MCF 10A (cell line): ENCODE results near the gene ECHS1. TPM values are rescaled to one million over a fixed set of nuclear protein-coding genes. Genes with fewer than 3 reads are reported as not detected.

Experiments
- BruUV-seq: library from RNA; stranded (reverse); fragments of 400-500 nt; replicated peaks from 2 replicates; lab custom pipeline; 2021; lab: Mats Ljungman, UMichigan
- CTCF ChIA-PET: fragments of 300-600 bp; sonication (Branson Sonifier 250); formaldehyde crosslinking; extraction: SDS; loops from one replicate; lab custom pipeline; 2021; ENCODE audit warnings: antibody characterized with exemption, inconsistent platforms; lab: Yijun Ruan, JAX
- POLR2A ChIA-PET: fragments of 300-600, 350-650 bp; sonication (Branson Sonifier 250); formaldehyde crosslinking; extraction: SDS; loops from one replicate; lab custom pipeline; 2020; ENCODE audit warnings: antibody characterized with exemption, inconsistent platforms; lab: Yijun Ruan, JAX
- DNase-seq: peaks from one replicate; pipeline ENCODE4 v3.0.0-alpha.2; 2018; ENCODE audit not compliant: unreplicated experiment
- H3K27ac Mint-ChIP-seq: one replicate; pipeline ENCODE4 v1.8.0; 2022; ENCODE audit warnings: mild to moderate bottlenecking, low read depth, mixed read lengths; ENCODE audit not compliant: unreplicated experiment
- H3K27me3 Mint-ChIP-seq: one replicate; pipeline ENCODE4 v1.8.0; 2022; ENCODE audit warnings: mixed read lengths; ENCODE audit not compliant: insufficient read depth, unreplicated experiment
- H3K36me3 Mint-ChIP-seq: one replicate; pipeline ENCODE4 v1.8.0; 2022; ENCODE audit warnings: mild to moderate bottlenecking, moderate library complexity, mixed read lengths; ENCODE audit not compliant: insufficient read depth, unreplicated experiment
- H3K4me1 Mint-ChIP-seq: one replicate; pipeline ENCODE4 v1.8.0; 2022; ENCODE audit warnings: mixed read lengths; ENCODE audit not compliant: insufficient read depth, unreplicated experiment
- H3K4me3 Mint-ChIP-seq: one replicate; pipeline ENCODE4 v1.8.0; 2022; ENCODE audit warnings: mild to moderate bottlenecking, moderate library complexity, mixed read lengths; ENCODE audit not compliant: unreplicated experiment
- H3K9me3 Mint-ChIP-seq: one replicate; pipeline ENCODE4 v1.8.0; 2022; ENCODE audit warnings: mixed read lengths; ENCODE audit not compliant: unreplicated experiment
- CTCF ChIP-seq: fragments of 200-600 bp; IDR thresholded peaks from one replicate; pipeline ENCODE4 v1.8.0; 2022; ENCODE audit warnings: antibody characterized with exemption, mild to moderate bottlenecking; ENCODE audit not compliant: unreplicated experiment
- intact Hi-C: fragments of 100-400 bp; cut with micrococcal nuclease; formaldehyde crosslinking; loops from 2 replicates; pipeline ENCODE4 v1.14.1; 2022
- total RNA-seq: library from RNA; stranded (reverse); gene quantifications from 2 replicates; pipeline ENCODE4 v1.2.3, GENCODE V29; 2022

Gene ECHS1
- total RNA-seq, 1 experiment from 2014 or later, result 82.7 TPM

- POLR2A ChIA-PET, result no interaction called here
- H3K27me3 Mint-ChIP-seq, result peaks cover 56% of the 10 kb centered on the region
- no peaks in the 10 kb centered on the region for H3K36me3 Mint-ChIP-seq
- intact Hi-C loops, result loop anchor here (2.0 to 10.0 kb wide), 4 partner anchors 66 to 494 kb away; partner anchors contain the start of gene MTG1
- no peak overlapping the region for H3K27ac Mint-ChIP-seq
- BruUV-seq, result no TSS peak
- CTCF ChIA-PET, result interaction anchor here (0.5 to 4.3 kb wide), 50 partner anchors 8 to 1415 kb away, joined by 3 to 29 read pairs (median 4); partner anchors contain the start of gene PRAP1
- no peak for DNase-seq
- no peaks in the 10 kb centered on the region for H3K9me3 Mint-ChIP-seq
- no peak overlapping the region for H3K4me3 Mint-ChIP-seq
- H3K4me1 Mint-ChIP-seq, result peaks cover 5% of the 10 kb centered on the region
- TF ChIP-seq CTCF, result no peak
Measured at GRCh38 chr10:133328358-133329343, 44.5 kb downstream of the ECHS1 start.

- H3K4me1 Mint-ChIP-seq, result peaks cover 5% of the 10 kb centered on the region
- CTCF ChIA-PET, result interaction anchor here (0.7 to 4.3 kb wide), 4 partner anchors 13 to 281 kb away, joined by 3 to 29 read pairs (median 4); no protein-coding TSS in a partner anchor
- TF ChIP-seq CTCF, result no peak
Measured at GRCh38 chr10:133327651-133328357, 45.4 kb downstream of the ECHS1 start.

GRCh38 chr10:133326745-133327650 lies 46.2 kb downstream of the ECHS1 start:
- ChIA-PET POLR2A (no interaction called here), CTCF (interaction anchor here (0.7 to 4.3 kb wide), 4 partner anchors 12 to 282 kb away, joined by 3 to 29 read pairs (median 4); no protein-coding TSS in a partner anchor)
- TF ChIP-seq CTCF, result no peak
- intact Hi-C loops, result loop anchor here (5.0 to 10.0 kb wide), 3 partner anchors 68 to 492 kb away; partner anchors contain the start of gene MTG1
- Mint-ChIP-seq H3K36me3 (no peaks in the 10 kb centered on the region), H3K4me3 (no peak overlapping the region), H3K4me1 (peaks cover 5% of the 10 kb centered on the region), H3K27me3 (peaks cover 40% of the 10 kb centered on the region), H3K9me3 (no peaks in the 10 kb centered on the region), H3K27ac (no peak overlapping the region)
- DNase-seq, result no peak
- BruUV-seq, result no TSS peak

More at GRCh38 chr10:133327651-133328357, 45.4 kb downstream of the ECHS1 start:
- intact Hi-C loops, result loop anchor here (2.0 to 10.0 kb wide), 4 partner anchors 67 to 493 kb away; partner anchors contain the start of gene MTG1
- Mint-ChIP-seq H3K9me3 (no peaks in the 10 kb centered on the region), H3K27me3 (peaks cover 48% of the 10 kb centered on the region), H3K36me3 (no peaks in the 10 kb centered on the region), H3K27ac (no peak overlapping the region), H3K4me3 (no peak overlapping the region)
- POLR2A ChIA-PET, result no interaction called here
- no peak for DNase-seq
- BruUV-seq, result no TSS peak
